Measurements from ENCODE around the gene FAM222B. TPM values are rescaled to one million over a fixed set of nuclear protein-coding genes. Genes with fewer than 3 reads are reported as not detected.
"Not testable (repeated sequence)": the region's sequence is repeated elsewhere in the genome, so short reads cannot be mapped to it uniquely, and the experiment has no call there.

The FAM222B gene
- total RNA-seq, 1 donor from 2014 or later, result 12.2 TPM

DNA sequence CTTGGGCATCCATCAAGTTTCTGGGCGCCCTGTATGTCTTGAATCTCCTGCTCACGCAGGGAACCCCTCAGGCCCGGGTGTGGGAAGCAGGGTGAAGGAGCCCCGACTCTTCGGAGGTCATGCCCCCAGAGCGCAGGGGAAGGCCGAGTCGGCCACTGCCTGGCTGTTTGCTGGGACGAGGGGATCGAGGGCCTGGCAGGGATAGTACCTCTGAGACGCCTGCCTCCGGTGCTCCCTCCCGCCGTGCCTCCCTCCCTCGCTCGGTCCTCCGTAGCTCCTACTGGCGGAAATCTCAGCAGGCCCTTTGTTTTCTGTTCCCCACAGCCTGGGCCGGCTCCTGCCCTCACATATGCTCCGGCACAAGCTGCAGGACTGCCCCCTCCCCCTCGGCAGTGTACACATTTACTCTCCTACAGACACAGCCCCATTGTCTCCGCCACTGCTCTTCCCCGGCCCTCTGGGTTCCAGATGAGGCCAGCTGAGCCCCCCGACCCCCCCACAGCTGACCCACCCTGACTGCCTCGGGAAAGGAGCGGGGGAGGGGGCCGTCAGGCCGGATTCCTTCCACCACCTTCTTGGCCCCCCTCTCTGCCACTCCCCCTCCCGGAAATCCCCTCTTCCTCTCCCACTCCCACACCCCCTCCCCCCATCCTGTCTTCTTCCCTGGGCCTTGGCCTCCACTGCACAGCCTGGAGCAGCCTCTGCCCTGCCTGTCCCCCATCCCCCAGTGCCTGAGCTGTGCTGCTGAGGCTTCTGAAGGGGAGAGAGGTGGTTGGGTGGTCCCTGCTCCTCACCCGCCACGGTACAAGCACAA, 97.4 kb downstream of the FAM222B start:
- peak; percentile 0 for ATAC-seq

DNA sequence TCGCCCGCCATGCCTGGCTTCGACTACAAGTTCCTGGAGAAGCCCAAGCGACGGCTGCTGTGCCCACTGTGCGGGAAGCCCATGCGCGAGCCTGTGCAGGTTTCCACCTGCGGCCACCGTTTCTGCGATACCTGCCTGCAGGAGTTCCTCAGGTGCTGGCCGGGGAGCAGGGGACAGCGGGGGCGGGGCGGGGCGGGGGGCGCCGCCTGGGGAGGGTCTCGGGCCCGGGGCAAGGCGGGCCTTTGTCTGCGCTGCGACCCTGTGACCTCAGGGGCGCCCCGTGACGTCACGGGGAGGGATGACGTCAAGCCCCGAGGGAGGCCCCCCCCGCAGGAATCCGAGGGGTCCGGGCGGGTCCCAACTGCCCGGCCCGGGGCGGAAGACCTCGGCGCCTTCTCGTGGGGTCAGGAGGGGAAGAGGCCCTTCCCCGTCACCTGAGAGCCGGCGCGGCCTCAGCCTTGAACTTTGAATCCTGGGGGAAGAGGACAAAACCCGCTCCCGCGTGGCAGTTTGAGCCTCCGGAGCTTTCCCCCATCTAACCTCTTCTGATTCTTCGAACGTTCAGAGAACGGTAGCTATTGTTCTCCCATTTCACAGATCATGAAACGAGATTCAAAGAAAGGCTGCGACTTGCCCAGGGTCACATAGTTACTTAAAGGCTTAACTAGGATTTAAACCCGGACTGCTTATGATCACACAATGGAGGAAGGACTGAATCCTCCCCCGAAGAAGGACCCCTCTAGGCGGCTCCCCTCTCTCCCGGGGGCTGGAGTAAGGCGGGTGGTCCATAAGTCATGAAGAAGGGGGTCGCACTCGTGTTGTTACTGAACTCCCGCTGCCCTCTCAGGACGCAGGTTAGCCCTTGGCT, 98.3 kb downstream of the FAM222B start:
- ATAC-seq, result no peak

- ATAC-seq, result peak; percentile 60
Measured at GRCh38 chr17:28743243-28744103, 99.1 kb downstream of the FAM222B start, which contains the start of gene TRAF4. Gene TRAF4, plus strand, starts transcription at chr17:28744011. Its CDS starts 102 bp downstream, at chr17:28744113.

- no peak for ATAC-seq
Measured at GRCh38 chr17:28741358-28742349, 100.9 kb downstream of the FAM222B start.

GRCh38 chr17:28740406-28741357, 101.9 kb downstream of the FAM222B start:
- ATAC-seq, result no peak

- ATAC-seq, result no peak
Measured at GRCh38 chr17:28738680-28739384, 103.8 kb downstream of the FAM222B start.

- peak; percentile 77 for ATAC-seq
Measured at GRCh38 chr17:28737770-28738679, 104.6 kb downstream of the FAM222B start.

DNA sequence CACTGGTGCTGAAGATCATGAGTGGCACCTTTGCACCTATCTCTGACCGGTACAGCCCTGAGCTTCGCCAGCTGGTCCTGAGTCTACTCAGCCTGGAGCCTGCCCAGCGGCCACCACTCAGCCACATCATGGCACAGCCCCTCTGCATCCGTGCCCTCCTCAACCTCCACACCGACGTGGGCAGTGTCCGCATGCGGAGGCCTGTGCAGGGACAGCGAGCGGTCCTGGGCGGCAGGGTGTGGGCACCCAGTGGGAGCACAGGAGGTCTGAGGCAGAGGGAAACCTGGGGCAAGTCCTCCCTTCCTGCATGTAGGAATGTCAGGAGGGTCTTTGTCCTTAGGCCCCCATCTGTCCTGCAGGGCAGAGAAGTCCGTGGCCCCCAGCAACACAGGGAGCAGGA, 105.3 kb downstream of the FAM222B start:
- ATAC-seq, result no peak

DNA sequence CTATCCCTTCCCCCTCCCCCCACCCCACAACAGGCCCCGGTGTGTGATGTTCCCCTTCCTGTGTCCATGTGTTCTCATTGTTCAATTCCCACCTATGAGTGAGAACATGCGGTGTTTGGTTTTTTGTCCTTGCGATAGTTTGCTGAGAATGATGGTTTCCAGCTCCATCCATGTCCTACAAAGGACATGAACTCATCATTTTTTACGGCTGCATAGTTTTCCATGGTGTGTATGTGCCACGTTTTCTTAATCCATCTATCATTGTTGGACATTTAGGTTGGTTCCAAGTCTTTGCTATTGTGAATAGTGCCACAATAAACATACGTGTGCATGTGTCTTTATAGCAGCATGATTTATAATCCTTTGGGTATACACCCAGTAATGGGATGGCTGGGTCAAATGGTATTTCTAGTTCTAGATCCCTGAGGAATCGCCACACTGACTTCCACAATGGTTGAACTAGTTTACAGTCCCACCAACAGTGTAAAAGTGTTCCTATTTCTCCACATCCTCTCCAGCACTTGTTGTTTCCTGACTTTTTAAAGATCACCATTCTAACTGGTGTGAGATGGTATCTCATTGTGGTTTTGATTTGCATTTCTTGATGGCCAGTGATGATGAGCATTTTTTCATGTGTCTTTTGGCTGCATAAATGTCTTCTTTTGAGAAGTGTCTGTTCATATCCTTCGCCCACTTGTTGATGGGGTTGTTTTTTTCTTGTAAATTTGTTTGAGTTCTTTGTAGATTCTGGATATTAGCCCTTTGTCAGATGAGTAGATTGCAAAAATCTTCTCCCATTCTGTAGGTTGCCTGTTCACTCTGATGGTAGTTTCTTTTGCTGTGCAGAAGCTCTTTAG, 106.4 kb downstream of the FAM222B start:
- ATAC-seq, result not testable (repeated sequence)

GRCh38 chr17:28735242-28735722, 107.3 kb downstream of the FAM222B start:
- ATAC-seq, result peak; percentile 4

GRCh38 chr17:28734712-28735241, 107.8 kb downstream of the FAM222B start:
- ATAC-seq, result no peak

- no peak for ATAC-seq
Measured at GRCh38 chr17:28733346-28733745, 109.2 kb downstream of the FAM222B start.

DNA sequence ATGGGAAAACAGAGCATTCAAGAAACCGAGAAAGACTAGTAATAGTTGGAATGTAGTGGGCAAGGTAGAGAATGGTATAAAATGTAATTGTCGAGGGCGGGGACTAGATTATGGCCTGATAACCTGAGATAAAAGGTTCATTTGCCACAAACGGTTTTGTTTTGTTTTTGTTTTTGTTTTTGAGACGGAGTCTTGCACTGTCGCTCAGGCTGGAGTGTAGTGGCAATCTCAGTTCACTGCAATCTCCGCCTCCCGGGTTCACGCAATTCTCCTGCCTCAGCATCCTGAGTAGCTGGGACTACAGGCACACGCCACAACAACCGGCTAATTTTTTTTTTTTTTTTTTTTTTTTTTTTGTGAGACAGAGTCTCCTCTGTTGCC, 112.7 kb downstream of the FAM222B start:
- ATAC-seq, result no peak

DNA sequence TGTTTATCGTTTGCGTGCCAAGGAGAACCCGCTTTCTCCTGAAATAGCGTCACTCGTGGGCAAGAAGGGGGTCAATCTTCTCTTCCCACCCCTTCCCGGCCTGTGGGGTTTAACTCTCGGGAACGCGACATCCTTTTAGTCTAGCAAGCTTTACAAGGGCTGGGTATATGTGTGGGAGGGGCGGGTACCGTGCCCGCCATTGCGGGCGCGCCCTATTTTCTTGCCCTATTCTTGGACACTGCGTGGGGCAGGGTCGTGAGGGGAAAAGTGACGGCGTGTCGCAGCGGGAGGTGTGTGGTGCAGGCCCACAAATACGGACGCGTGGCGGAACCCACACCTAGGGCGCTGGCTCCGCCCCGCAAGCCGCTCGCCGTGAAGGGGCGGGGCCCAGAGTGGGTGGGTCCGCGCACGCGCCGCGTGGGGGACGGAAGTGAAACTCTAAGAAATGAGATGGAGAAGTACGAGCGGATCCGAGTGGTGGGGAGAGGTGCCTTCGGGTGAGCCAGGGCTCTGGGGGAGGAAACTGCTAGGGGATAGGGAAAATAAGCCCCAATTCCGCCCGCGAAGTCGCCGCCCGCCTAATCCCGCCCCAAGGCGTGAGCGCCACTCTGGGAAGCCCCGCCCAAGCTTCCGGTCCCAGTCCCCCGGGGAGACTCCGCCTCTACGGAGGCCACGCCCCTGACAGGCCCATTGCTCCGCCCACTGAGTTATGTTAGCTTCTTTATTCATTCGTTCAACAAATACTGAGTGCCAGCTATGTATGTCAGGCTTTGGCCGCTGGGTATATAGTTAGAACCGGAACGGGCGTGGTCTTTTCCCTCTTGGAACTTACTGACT, 114.0 kb downstream of the FAM222B start, which contains the start of gene NEK8:
Gene NEK8, plus strand, starts transcription at position 425 of the 837 bp plus-strand sequence. Its CDS starts 26 bp downstream, at position 451.
- ATAC-seq, result peak; percentile 76

GRCh38 chr17:28726627-28727491, 115.7 kb downstream of the FAM222B start:
- peak; percentile 65 for ATAC-seq

All from esophagus mucosa (tissue), 1 donor.